ENCODE data around the gene SUPT6H. TPM values are rescaled to one million over a fixed set of nuclear protein-coding genes. Genes with fewer than 3 reads are reported as not detected.

Gene SUPT6H
- total RNA-seq, 1 donor from 2014 or later: 36.7 TPM

GRCh38 chr17:28704219-28704858, 42.3 kb downstream of the SUPT6H start:
- Histone ChIP-seq H3K27me3 (ENCODE audit: control insufficient read depth, insufficient read depth, low read length) (no peaks in the 10 kb centered on the region), H3K4me3 (ENCODE audit: low read depth, low read length) (no peak overlapping the region), H3K36me3 (ENCODE audit: control insufficient read depth, insufficient read depth, low read length) (peaks cover 4% of the 10 kb centered on the region)
- TF ChIP-seq CTCF (IDR thresholded peaks at IDR 0.05; ENCODE audit: insufficient read depth, low read length, poor library complexity, severe bottlenecking): no peak
- DNase-seq (ENCODE audit: low read depth): no peak

GRCh38 chr17:28705074-28705659, 43.2 kb downstream of the SUPT6H start:
- peaks cover 4% of the 10 kb centered on the region for H3K36me3 ChIP-seq (ENCODE audit: control insufficient read depth, insufficient read depth, low read length)
- no peak for TF ChIP-seq CTCF (IDR thresholded peaks at IDR 0.05; ENCODE audit: insufficient read depth, low read length, poor library complexity, severe bottlenecking)
- no peak overlapping the region for H3K4me3 ChIP-seq (ENCODE audit: low read depth, low read length)
- H3K27me3 ChIP-seq (ENCODE audit: control insufficient read depth, insufficient read depth, low read length): no peaks in the 10 kb centered on the region
- no peak for DNase-seq (ENCODE audit: low read depth)

- Histone ChIP-seq H3K4me3 (ENCODE audit: low read depth, low read length) (no peak overlapping the region), H3K27me3 (ENCODE audit: control insufficient read depth, insufficient read depth, low read length) (no peaks in the 10 kb centered on the region), H3K36me3 (ENCODE audit: control insufficient read depth, insufficient read depth, low read length) (peaks cover under 1% of the 10 kb centered on the region)
- no peak for TF ChIP-seq CTCF (IDR thresholded peaks at IDR 0.05; ENCODE audit: insufficient read depth, low read length, poor library complexity, severe bottlenecking)
- DNase-seq (ENCODE audit: low read depth): no peak
These were observed 43.8 kb downstream of the SUPT6H start for GRCh38 chr17:28705728-28706334.

GRCh38 chr17:28706471-28707338, 44.7 kb downstream of the SUPT6H start:
- H3K27me3 ChIP-seq (ENCODE audit: control insufficient read depth, insufficient read depth, low read length): no peaks in the 10 kb centered on the region
- no peak overlapping the region for H3K4me3 ChIP-seq (ENCODE audit: low read depth, low read length)
- TF ChIP-seq CTCF (IDR thresholded peaks at IDR 0.05; ENCODE audit: insufficient read depth, low read length, poor library complexity, severe bottlenecking): no peak
- no peaks in the 10 kb centered on the region for H3K36me3 ChIP-seq (ENCODE audit: control insufficient read depth, insufficient read depth, low read length)
- DNase-seq (ENCODE audit: low read depth): no peak

GRCh38 chr17:28707339-28707720, 45.3 kb downstream of the SUPT6H start:
- H3K27me3 ChIP-seq (ENCODE audit: control insufficient read depth, insufficient read depth, low read length): no peaks in the 10 kb centered on the region
- no peak overlapping the region for H3K4me3 ChIP-seq (ENCODE audit: low read depth, low read length)
- no peak for DNase-seq (ENCODE audit: low read depth)
- TF ChIP-seq CTCF (IDR thresholded peaks at IDR 0.05; ENCODE audit: insufficient read depth, low read length, poor library complexity, severe bottlenecking): no peak
- H3K36me3 ChIP-seq (ENCODE audit: control insufficient read depth, insufficient read depth, low read length): no peaks in the 10 kb centered on the region
